ENCODE data around the gene AFF1.
A peak's percentile ranks its signal among the peaks of the same experiment; 100 is the strongest.
"Not testable (repeated sequence)": the region's sequence is repeated elsewhere in the genome, so short reads cannot be mapped to it uniquely, and the experiment has no call there.

The AFF1 gene

GRCh38 chr4:87011340-87012034 lies 76.7 kb downstream of the AFF1 start:
- no peak for DNase-seq (ENCODE audit: low spot score)

GRCh38 chr4:87012265-87012953 lies 77.6 kb downstream of the AFF1 start:
- DNase-seq (ENCODE audit: low spot score), result no peak

DNA sequence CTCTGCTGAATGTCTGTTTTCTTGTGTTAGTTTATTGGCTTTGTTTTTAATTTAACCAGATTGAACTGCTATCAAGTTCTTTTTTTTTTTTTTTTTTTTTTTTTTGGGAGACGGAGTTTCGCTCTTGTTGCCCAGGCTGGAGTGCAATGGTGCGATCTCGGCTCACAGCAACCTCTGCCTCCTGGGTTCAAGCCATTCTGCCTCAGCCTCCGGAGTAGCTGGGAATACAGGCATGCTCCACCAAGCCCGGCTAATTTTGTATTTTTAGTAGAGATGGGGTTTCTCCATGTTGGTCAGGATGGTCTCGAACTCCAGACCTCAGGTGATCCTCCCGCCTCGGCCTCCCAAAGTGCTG lies 78.1 kb downstream of the AFF1 start:
- not testable (repeated sequence) for DNase-seq (ENCODE audit: low spot score)

GRCh38 chr4:87014284-87014782 lies 79.5 kb downstream of the AFF1 start:
- no peak for DNase-seq (ENCODE audit: low spot score)

- DNase-seq (ENCODE audit: low spot score), result no peak
These were observed 80.6 kb downstream of the AFF1 start for GRCh38 chr4:87015416-87015815.

GRCh38 chr4:87017580-87018342 lies 83.0 kb downstream of the AFF1 start:
- DNase-seq (ENCODE audit: low spot score), result no peak

GRCh38 chr4:87018753-87019152 lies 83.9 kb downstream of the AFF1 start:
- no peak for DNase-seq (ENCODE audit: low spot score)

- no peak for DNase-seq (ENCODE audit: low spot score)
These were observed 84.5 kb downstream of the AFF1 start for GRCh38 chr4:87019246-87019791.

DNA sequence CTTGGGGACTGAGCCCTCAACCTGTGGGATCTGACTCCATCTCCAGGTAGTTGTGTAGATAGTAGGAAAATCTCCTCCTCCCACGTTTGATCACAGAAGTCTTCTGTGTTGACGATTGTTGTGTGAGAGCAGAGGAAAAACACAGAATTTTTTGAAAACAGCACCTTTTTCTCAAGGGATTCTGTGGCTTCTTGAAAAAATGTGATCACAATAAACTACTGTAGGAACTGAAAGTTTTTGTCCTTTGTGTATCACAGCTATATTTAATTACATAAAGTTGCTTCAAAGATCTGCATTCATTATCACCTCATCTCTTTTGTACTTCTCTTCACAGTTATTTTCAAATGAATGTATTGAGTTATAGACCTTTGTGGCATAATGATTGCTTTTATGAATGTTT lies 85.1 kb downstream of the AFF1 start:
- no peak for DNase-seq (ENCODE audit: low spot score)

DNA sequence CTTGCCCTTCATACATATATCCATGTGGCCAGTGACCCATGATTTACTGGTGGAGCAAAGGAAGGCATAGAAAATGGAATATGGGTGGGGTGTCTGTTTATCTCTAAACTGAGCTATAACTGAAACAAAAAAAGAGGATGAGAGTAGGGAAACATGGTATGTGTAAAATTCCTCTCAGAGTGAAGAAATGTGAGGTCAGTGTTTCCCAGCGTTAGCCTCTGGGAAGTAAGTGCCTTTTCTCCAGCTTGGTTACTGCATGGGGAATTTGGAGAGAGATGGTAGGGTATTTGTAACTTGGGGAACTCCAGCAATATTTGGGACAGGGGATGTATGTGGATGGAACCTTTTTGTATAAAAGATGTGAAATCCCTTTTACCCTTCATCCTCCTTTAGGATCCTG lies 89.4 kb downstream of the AFF1 start:
- DNase-seq (ENCODE audit: low spot score), result no peak

GRCh38 chr4:87025023-87025613 lies 90.3 kb downstream of the AFF1 start:
- no peak for DNase-seq (ENCODE audit: low spot score)

GRCh38 chr4:87025614-87026041 lies 90.8 kb downstream of the AFF1 start:
- DNase-seq (ENCODE audit: low spot score), result no peak

- DNase-seq (ENCODE audit: low spot score), result no peak
These were observed 92.1 kb downstream of the AFF1 start for GRCh38 chr4:87026800-87027495.

GRCh38 chr4:87029356-87029755 lies 94.5 kb downstream of the AFF1 start:
- no peak for DNase-seq (ENCODE audit: low spot score)

DNA sequence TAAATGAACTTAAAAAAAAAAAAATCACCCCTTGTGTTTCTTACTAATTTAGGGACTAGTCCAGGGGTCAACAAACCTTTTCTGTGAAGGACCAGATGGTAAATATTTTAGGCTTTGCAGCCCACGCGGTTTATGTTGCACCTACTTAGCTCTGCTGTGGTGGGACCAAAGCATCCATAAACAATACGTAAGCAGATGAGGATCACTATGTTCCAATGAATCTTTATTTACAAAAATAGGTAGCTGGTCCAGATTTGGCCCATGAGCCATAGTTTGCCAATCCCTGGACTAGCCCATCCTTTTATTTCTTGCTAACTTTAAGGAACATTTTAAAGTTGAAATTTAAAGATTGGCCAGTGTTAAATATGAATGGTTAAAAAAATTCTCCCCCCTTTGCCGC lies 95.3 kb downstream of the AFF1 start:
- DNase-seq (ENCODE audit: low spot score), result no peak

DNA sequence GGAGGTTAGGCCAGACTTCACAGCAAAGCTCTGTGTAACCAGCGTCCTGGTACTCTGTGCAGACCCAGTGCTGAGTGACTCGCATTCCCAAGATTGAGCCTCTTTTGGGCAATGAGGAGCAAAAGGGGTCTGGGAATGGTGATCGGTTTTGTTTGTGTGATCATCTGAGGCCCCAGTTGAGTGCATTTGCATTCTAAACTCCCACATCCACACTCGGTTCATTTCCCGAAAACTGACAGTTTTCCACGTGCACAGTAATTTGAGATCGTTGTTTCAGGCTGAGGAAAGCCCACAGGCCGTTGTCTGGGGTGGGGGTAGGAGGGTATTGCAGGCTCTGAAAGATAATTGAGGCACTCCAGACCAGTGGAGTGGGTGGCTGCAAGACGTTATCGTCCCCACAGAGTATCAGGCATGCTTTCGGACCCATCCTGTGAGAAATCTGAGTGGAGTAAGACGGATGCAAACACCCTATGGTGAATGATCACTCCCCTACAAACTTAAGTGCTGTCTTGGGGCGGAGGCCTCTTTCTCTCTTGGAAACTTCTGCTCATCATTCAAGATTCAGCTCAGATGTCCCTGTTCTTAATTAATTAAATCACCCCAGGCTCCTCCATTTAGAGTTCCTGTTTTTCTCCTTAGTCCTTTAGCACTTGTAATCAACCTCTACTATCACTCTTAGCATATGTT lies 96.1 kb downstream of the AFF1 start:
- no peak for DNase-seq (ENCODE audit: low spot score)

DNA sequence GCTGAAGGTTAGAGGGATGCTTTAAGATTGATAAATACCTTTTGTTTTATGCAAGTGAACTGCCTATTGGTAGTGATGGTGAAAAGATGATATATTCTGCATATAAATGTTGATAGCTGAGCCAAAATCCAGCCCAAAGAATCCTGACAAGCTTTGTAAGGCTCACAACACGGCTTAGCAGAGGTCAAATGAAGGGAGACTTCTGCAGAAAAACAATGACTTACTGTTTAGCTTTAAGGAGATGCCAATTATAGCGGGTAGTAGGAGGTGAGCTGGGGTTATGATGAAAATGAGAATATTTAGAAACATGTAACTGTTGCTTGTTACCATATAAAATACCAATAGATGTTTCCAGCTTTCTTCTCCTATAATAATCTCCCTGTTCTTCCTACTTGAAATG lies 97.1 kb downstream of the AFF1 start:
- peak; percentile 89 for DNase-seq (ENCODE audit: low spot score)

DNA sequence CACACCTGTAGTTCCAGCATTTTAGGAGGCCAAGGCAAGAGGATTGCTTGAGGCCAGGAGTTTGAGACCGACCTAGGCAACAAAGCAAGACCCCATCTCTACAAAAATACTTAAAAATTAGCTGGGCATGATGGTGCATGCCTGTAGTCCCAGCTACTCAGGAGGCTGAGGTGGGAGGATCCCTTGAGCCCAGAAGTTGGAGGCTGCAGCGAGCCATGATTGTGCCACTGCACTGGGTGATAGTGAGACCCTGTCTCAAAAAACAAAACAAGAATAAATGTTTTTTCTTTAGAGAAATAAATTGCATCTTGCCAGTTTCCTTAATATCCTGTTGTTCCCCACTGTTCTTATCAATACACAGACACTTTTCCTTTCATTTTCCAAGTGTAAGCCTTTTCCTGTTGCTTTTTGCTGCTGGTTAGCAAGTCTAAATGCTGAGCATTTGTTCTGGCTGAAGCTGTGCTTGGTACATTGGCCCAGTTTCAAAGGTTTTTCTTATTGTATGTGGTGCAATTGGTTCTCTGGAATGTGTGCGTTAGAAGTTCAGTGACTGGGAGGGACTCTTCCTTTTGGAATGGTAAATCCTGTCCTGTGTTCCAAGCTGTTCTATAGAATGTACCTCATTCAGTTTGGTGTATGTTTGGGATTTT lies 98.2 kb downstream of the AFF1 start:
- peak; percentile 70 for DNase-seq (ENCODE audit: low spot score)

DNA sequence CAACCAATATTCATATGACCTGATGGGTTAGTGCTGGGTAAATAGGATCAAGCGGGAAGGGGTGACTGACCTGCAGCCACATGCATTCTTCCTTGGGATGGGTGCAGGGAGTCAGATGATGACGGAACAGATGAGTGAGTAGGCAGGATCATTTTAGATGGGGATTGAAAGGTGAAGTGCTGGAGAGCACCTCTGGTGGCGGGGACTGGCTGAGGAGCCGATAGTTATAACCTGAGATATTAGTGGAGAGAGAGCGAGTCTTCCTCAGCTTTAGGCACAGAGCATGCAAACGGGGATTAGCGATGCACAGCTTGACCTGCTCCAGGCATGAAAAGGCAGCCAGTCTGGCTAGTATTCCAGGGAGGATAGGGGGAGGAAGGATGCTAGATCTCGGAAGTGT lies 99.1 kb downstream of the AFF1 start:
- no peak for DNase-seq (ENCODE audit: low spot score)

GRCh38 chr4:87034527-87034926 lies 99.7 kb downstream of the AFF1 start:
- no peak for DNase-seq (ENCODE audit: low spot score)
